Kasumi-1 (cell line): ENCODE results near the gene CDK8.

ENCODE experiments used
- DNase-seq, 2 experiments: peaks; one replicate each; lab custom pipeline; 2025; lab: John Stamatoyannopoulos, UW

CDK8 gene

GRCh38 chr13:26382835-26383234, 128.9 kb downstream of the CDK8 start:
- no peak for DNase-seq

- no peak for DNase-seq
Measured at GRCh38 chr13:26384587-26384986, 130.7 kb downstream of the CDK8 start.

GRCh38 chr13:26386026-26386425, 132.1 kb downstream of the CDK8 start:
- no peak for DNase-seq

- no peak for DNase-seq
Measured at GRCh38 chr13:26390203-26390602, 136.3 kb downstream of the CDK8 start.

- DNase-seq = no peak
Measured at GRCh38 chr13:26400545-26400944, 146.6 kb downstream of the CDK8 start.

GRCh38 chr13:26401069-26401468, 147.1 kb downstream of the CDK8 start:
- DNase-seq = no peak

GRCh38 chr13:26401578-26402021, 147.7 kb downstream of the CDK8 start:
- no peak for DNase-seq

GRCh38 chr13:26406791-26407190, 152.9 kb downstream of the CDK8 start:
- DNase-seq = no peak

GRCh38 chr13:26411206-26411605, 157.3 kb downstream of the CDK8 start:
- DNase-seq = no peak

GRCh38 chr13:26412263-26412662, 158.3 kb downstream of the CDK8 start:
- no peak for DNase-seq

- DNase-seq = no peak
Measured at GRCh38 chr13:26412936-26413716, 159.2 kb downstream of the CDK8 start.

- DNase-seq = no peak
Measured at GRCh38 chr13:26420282-26420960, 166.5 kb downstream of the CDK8 start.

GRCh38 chr13:26422036-26422435, 168.1 kb downstream of the CDK8 start:
- DNase-seq = no peak

- no peak for DNase-seq
Measured at GRCh38 chr13:26423629-26424028, 169.7 kb downstream of the CDK8 start.

- no peak for DNase-seq
Measured at GRCh38 chr13:26424181-26424580, 170.3 kb downstream of the CDK8 start.

- DNase-seq = no peak
Measured at GRCh38 chr13:26425443-26426358, 171.8 kb downstream of the CDK8 start.

- DNase-seq = no peak
Measured at GRCh38 chr13:26433776-26434175, 179.8 kb downstream of the CDK8 start.

GRCh38 chr13:26435171-26435570, 181.2 kb downstream of the CDK8 start:
- DNase-seq = no peak

GRCh38 chr13:26435646-26436045, 181.7 kb downstream of the CDK8 start:
- no peak for DNase-seq

GRCh38 chr13:26436914-26437313, 183.0 kb downstream of the CDK8 start:
- DNase-seq = no peak

GRCh38 chr13:26440111-26440510, 186.2 kb downstream of the CDK8 start:
- no peak for DNase-seq

GRCh38 chr13:26441476-26441875, 187.5 kb downstream of the CDK8 start:
- no peak for DNase-seq
